WERI-Rb-1 (cell line): ENCODE data around the gene NXF1.
"Not testable (repeated sequence)": the region's sequence is repeated elsewhere in the genome, so short reads cannot be mapped to it uniquely, and the experiment has no call there.

Source experiments
- DNase-seq: peaks from one replicate; pipeline ENCODE4 v3.0.0-alpha.2; 2020
- H3K27ac ChIP-seq: fragments of 250-450 bp; sonication (Bioruptor Pico); 2 replicates; pipeline ENCODE4 v1.5.1; 2020; ENCODE audit warnings: mild to moderate bottlenecking, moderate library complexity
- H3K27me3 ChIP-seq: fragments of 250-450 bp; sonication (Bioruptor Pico); 2 replicates; pipeline ENCODE4 v1.5.1; 2021; ENCODE audit warnings: mild to moderate bottlenecking, low read depth, moderate library complexity; ENCODE audit not compliant: insufficient read depth, severe bottlenecking
- H3K36me3 ChIP-seq: fragments of 250-450 bp; sonication (Bioruptor Pico); 2 replicates; pipeline ENCODE4 v1.5.1; 2020; ENCODE audit warnings: mild to moderate bottlenecking, moderate library complexity
- H3K4me3 ChIP-seq: 2 replicates; pipeline ENCODE4 v1.5.1; 2011; ENCODE audit warnings: low read depth, mild to moderate bottlenecking, control low read depth, low read length
- H3K9me3 ChIP-seq: fragments of 250-450 bp; sonication (Bioruptor Pico); 2 replicates; pipeline ENCODE4 v1.5.1; 2021; ENCODE audit warnings: mild to moderate bottlenecking, moderate library complexity; ENCODE audit not compliant: severe bottlenecking
- TF ChIP-seq, protein P1 (sequence below): IDR thresholded peaks from 2 replicates; pipeline ENCODE4 v1.5.1; 2011; ENCODE audit warnings: low read depth, mild to moderate bottlenecking, control low read depth, inconsistent platforms, low read length

NXF1 gene

GRCh38 chr11:62832336-62833234, 27.3 kb upstream of the NXF1 start, which contains the start of gene TEX54:
TSS of gene TEX54 (minus strand) at chr11:62832841.
- no peaks in the 10 kb centered on the region for H3K27me3 ChIP-seq
- H3K4me3 ChIP-seq = peak within 1 kb of the TSS; percentile 68
- TF ChIP-seq, protein P1, sequence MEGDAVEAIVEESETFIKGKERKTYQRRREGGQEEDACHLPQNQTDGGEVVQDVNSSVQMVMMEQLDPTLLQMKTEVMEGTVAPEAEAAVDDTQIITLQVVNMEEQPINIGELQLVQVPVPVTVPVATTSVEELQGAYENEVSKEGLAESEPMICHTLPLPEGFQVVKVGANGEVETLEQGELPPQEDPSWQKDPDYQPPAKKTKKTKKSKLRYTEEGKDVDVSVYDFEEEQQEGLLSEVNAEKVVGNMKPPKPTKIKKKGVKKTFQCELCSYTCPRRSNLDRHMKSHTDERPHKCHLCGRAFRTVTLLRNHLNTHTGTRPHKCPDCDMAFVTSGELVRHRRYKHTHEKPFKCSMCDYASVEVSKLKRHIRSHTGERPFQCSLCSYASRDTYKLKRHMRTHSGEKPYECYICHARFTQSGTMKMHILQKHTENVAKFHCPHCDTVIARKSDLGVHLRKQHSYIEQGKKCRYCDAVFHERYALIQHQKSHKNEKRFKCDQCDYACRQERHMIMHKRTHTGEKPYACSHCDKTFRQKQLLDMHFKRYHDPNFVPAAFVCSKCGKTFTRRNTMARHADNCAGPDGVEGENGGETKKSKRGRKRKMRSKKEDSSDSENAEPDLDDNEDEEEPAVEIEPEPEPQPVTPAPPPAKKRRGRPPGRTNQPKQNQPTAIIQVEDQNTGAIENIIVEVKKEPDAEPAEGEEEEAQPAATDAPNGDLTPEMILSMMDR = no peak
- no peaks in the 10 kb centered on the region for H3K9me3 ChIP-seq
- peaks cover 51% of the 10 kb centered on the region for H3K36me3 ChIP-seq
- DNase-seq = no peak
- peak within 1 kb of the TSS; percentile 85 for H3K27ac ChIP-seq

- Histone ChIP-seq H3K27me3 (no peaks in the 10 kb centered on the region), H3K36me3 (peaks cover 54% of the 10 kb centered on the region), H3K9me3 (no peaks in the 10 kb centered on the region), H3K27ac (peak within 1 kb of the TSS; percentile 85), H3K4me3 (peak within 1 kb of the TSS; percentile 68)
- peak; percentile 99 for DNase-seq
- TF ChIP-seq, protein P1 = no peak
These were observed 26.5 kb upstream of the NXF1 start, which contains the start of gene STX5 for GRCh38 chr11:62831520-62832335. TSS of gene STX5 (minus strand) at chr11:62832051. CDS start at chr11:62831243, 808 bp downstream.

DNA sequence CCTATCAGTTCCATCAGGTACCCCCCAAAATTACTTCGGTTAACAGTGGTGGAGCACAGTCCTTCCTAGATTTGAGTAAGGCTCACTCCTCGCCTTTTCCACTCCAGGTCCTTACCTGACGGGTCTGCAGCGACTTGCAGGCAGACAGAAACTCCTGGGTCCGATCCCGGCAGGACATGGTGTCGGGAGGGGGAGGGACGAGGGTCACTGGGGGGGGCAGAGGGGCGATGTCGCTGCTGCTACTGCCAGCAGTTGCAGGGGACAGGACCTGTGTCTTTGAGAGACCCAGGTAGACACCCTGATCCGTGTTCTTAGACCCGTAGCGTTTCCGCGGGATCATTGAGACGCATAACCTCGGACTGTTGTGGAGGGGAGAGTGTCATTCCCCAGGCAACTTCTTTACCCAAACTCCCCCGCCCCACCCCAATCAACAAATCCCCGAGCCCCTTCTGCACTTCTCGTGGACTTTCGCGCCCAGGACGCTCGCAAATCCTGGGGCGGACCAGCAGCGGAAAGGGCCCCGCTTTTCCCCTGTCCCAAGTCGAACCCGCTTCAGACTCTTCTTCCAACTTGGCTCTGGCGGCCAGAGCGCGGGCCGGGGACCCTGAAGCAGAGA, 25.8 kb upstream of the NXF1 start:
- DNase-seq = no peak
- Histone ChIP-seq H3K36me3 (peaks cover 54% of the 10 kb centered on the region), H3K27ac (peak overlapping the region; percentile 85)

DNA sequence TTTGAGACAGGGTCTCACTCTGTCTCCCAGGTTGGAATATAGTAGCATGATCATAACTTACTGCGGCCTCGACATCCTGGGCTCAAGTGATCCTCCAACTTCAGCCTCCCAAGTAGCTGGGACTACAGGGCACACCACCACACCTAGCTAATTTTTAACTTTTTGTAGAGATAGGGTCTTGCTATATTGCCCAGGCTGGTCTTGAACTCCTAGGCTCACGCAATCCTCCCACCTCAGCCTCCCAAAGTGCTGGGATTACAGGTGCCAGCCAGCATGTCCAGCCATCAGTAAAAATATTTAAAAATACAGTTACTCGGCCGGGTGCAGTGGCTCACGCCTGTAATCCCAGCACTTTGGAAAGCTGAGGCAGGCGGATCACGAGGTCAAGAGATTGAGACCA, 22.9 kb upstream of the NXF1 start:
- not testable (repeated sequence) for DNase-seq, H3K27me3 ChIP-seq, H3K9me3 ChIP-seq, H3K27ac ChIP-seq, H3K4me3 ChIP-seq
- H3K36me3 ChIP-seq = peaks cover 59% of the 10 kb centered on the region

More for the DNA sequence above, 25.8 kb upstream of the NXF1 start:
- Histone ChIP-seq H3K4me3 (peak overlapping the region; percentile 68), H3K27me3 (no peaks in the 10 kb centered on the region), H3K9me3 (no peaks in the 10 kb centered on the region)
- TF ChIP-seq, protein P1 = no peak

GRCh38 chr11:62823677-62824076, 18.4 kb upstream of the NXF1 start:
- no peak overlapping the region for H3K4me3 ChIP-seq
- no peaks in the 10 kb centered on the region for H3K9me3 ChIP-seq
- TF ChIP-seq, protein P1 = no peak
- peaks cover 74% of the 10 kb centered on the region for H3K36me3 ChIP-seq
- H3K27ac ChIP-seq = no peak overlapping the region
- no peaks in the 10 kb centered on the region for H3K27me3 ChIP-seq
- DNase-seq = no peak

DNA sequence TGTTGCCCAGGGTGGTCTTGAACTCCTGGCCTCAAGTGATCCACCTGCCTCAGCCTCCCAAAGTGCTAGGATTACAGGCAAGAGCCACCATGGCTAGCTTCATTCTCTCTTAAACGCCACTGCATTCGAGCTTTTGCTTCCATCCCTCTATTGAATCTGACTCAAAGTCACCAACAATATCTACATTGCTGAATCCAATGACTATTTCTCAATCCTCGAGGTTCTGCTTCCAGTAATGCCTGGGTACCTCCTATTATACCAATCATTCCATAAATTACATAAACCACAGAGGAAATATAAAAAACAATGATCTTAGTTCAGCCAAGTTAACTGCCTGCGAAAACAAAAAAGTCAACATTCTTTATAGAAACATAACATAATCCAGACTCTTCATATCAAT, 11.9 kb upstream of the NXF1 start:
- Histone ChIP-seq H3K36me3 (peaks cover 37% of the 10 kb centered on the region), H3K4me3 (no peak overlapping the region), H3K27ac (no peak overlapping the region), H3K9me3 (no peaks in the 10 kb centered on the region), H3K27me3 (no peaks in the 10 kb centered on the region)
- TF ChIP-seq, protein P1 = no peak
- DNase-seq = no peak
